Measurements from ENCODE around the gene PTEN.
"Not testable (repeated sequence)": the region's sequence is repeated elsewhere in the genome, so short reads cannot be mapped to it uniquely, and the experiment has no call there.

The PTEN gene

GRCh38 chr10:87887548-87888289 is 24.3 kb downstream of the PTEN start:
- H3K36me3 ChIP-seq (ENCODE audit: control insufficient read depth in 4 of 4, insufficient read depth in 4 of 4, low read length in 3 of 4), result peaks cover 22 to 54% (median 33%) of the 10 kb centered on the region in 4 experiments
- WGBS (ENCODE audit: insufficient coverage), result 100% methylated on average over 2 of the region's 2 CpGs
- ChIA-PET CTCF (interaction anchor here (0.8 to 2.4 kb wide), 4 partner anchors 8 to 51 kb away, joined by 3 to 6 read pairs (median 4); no protein-coding TSS in a partner anchor), POLR2A (no interaction called here)
- no peaks in the 10 kb centered on the region for H3K27me3 ChIP-seq (replicated peaks in 2 of 5; ENCODE audit: control insufficient read depth in 4 of 5, insufficient read depth in 5 of 5, low read length in 4 of 5)
- H3K27ac ChIP-seq (ENCODE audit: insufficient read depth in 1 of 2, low read depth in 1 of 2, low read length in 2 of 2, poor library complexity in 1 of 2, severe bottlenecking in 2 of 2), result no peak overlapping the region
- peaks cover 3 to 16% (median 13%) of the 10 kb centered on the region in 5 experiments for H3K9me3 ChIP-seq (ENCODE audit: control extremely low read depth in 1 of 5, control insufficient read depth in 4 of 5, insufficient read depth in 2 of 5, low read depth in 1 of 5, low read length in 4 of 5)
- H3K4me3 ChIP-seq (ENCODE audit: control insufficient read depth in 1 of 7, extremely low read depth in 1 of 7, insufficient read depth in 4 of 7, low read depth in 2 of 7, low read length in 6 of 7), result no peak overlapping the region
- DNase-seq, result no peak
- H3K4me1 ChIP-seq (ENCODE audit: control extremely low read depth in 1 of 4, control insufficient read depth in 4 of 4, insufficient read depth in 4 of 4, low read length in 3 of 4), result peaks cover 0 to 1% (median 0%) of the 10 kb centered on the region in 4 experiments

- no peak overlapping the region for H3K27ac ChIP-seq (ENCODE audit: insufficient read depth in 1 of 2, low read depth in 1 of 2, low read length in 2 of 2, poor library complexity in 1 of 2, severe bottlenecking in 2 of 2)
Observed at GRCh38 chr10:87895430-87895829, 32.0 kb downstream of the PTEN start.

GRCh38 chr10:87896216-87896615 is 32.8 kb downstream of the PTEN start:
- CTCF ChIA-PET, result interaction anchor here (0.6 to 1.8 kb wide), 2 partner anchors 13 to 521 kb away, joined by 3 to 6 read pairs; no protein-coding TSS in a partner anchor
- Histone ChIP-seq H3K36me3 (ENCODE audit: control insufficient read depth in 4 of 4, insufficient read depth in 4 of 4, low read length in 3 of 4) (peaks cover 6 to 39% (median 13%) of the 10 kb centered on the region in 4 experiments), H3K9me3 (ENCODE audit: control extremely low read depth in 1 of 5, control insufficient read depth in 4 of 5, insufficient read depth in 2 of 5, low read depth in 1 of 5, low read length in 4 of 5) (peaks cover 0 to 3% (median 1%) of the 10 kb centered on the region in 5 experiments), H3K27me3 (replicated peaks in 2 of 5; ENCODE audit: control insufficient read depth in 4 of 5, insufficient read depth in 5 of 5, low read length in 4 of 5) (no peaks in the 10 kb centered on the region), H3K4me1 (ENCODE audit: control extremely low read depth in 1 of 4, control insufficient read depth in 4 of 4, insufficient read depth in 4 of 4, low read length in 3 of 4) (peaks cover 0 to 11% (median 0%) of the 10 kb centered on the region in 4 experiments), H3K4me3 (ENCODE audit: control insufficient read depth in 1 of 7, extremely low read depth in 1 of 7, insufficient read depth in 4 of 7, low read depth in 2 of 7, low read length in 6 of 7) (no peak overlapping the region), H3K27ac (ENCODE audit: insufficient read depth in 1 of 2, low read depth in 1 of 2, low read length in 2 of 2, poor library complexity in 1 of 2, severe bottlenecking in 2 of 2) (no peak overlapping the region)
- no peak for DNase-seq
- POLR2A ChIA-PET, result no interaction called here
- WGBS (ENCODE audit: insufficient coverage), result no CpG with 5 or more reads among the region's 2 CpGs

More at GRCh38 chr10:87895430-87895829, 32.0 kb downstream of the PTEN start:
- POLR2A ChIA-PET, result interaction anchor here (0.6 kb wide), 1 partner anchor 52 kb away, joined by 3 read pairs; no protein-coding TSS in a partner anchor
- Histone ChIP-seq H3K9me3 (ENCODE audit: control extremely low read depth in 1 of 5, control insufficient read depth in 4 of 5, insufficient read depth in 2 of 5, low read depth in 1 of 5, low read length in 4 of 5) (peaks cover 0 to 3% (median 1%) of the 10 kb centered on the region in 5 experiments), H3K4me3 (ENCODE audit: control insufficient read depth in 1 of 7, extremely low read depth in 1 of 7, insufficient read depth in 4 of 7, low read depth in 2 of 7, low read length in 6 of 7) (no peak overlapping the region), H3K4me1 (ENCODE audit: control extremely low read depth in 1 of 4, control insufficient read depth in 4 of 4, insufficient read depth in 4 of 4, low read length in 3 of 4) (peaks cover 0 to 11% (median 0%) of the 10 kb centered on the region in 4 experiments), H3K36me3 (ENCODE audit: control insufficient read depth in 4 of 4, insufficient read depth in 4 of 4, low read length in 3 of 4) (peaks cover 6 to 45% (median 14%) of the 10 kb centered on the region in 4 experiments), H3K27me3 (replicated peaks in 2 of 5; ENCODE audit: control insufficient read depth in 4 of 5, insufficient read depth in 5 of 5, low read length in 4 of 5) (no peaks in the 10 kb centered on the region)
- whole genome bisulfite sequencing (ENCODE audit: insufficient coverage), result no CpG with 5 or more reads among the region's 1 CpG
- DNase-seq, result no peak
- CTCF ChIA-PET, result interaction anchor here (0.8 to 0.9 kb wide), 2 partner anchors 8 to 24 kb away, joined by 3 to 4 read pairs; no protein-coding TSS in a partner anchor

GRCh38 chr10:87897957-87898356 is 34.5 kb downstream of the PTEN start:
- peaks cover 0 to 11% (median 0%) of the 10 kb centered on the region in 4 experiments for H3K4me1 ChIP-seq (ENCODE audit: control extremely low read depth in 1 of 4, control insufficient read depth in 4 of 4, insufficient read depth in 4 of 4, low read length in 3 of 4)
- CTCF ChIA-PET, result interaction anchor here (1.1 to 1.8 kb wide), 2 partner anchors 15 to 27 kb away, joined by 3 to 6 read pairs; no protein-coding TSS in a partner anchor
- POLR2A ChIA-PET; H3K4me3 ChIP-seq (ENCODE audit: control insufficient read depth in 1 of 7, extremely low read depth in 1 of 7, insufficient read depth in 4 of 7, low read depth in 2 of 7, low read length in 6 of 7); H3K9me3 ChIP-seq (ENCODE audit: control extremely low read depth in 1 of 5, control insufficient read depth in 4 of 5, insufficient read depth in 2 of 5, low read depth in 1 of 5, low read length in 4 of 5); DNase-seq; H3K27me3 ChIP-seq (replicated peaks in 2 of 5; ENCODE audit: control insufficient read depth in 4 of 5, insufficient read depth in 5 of 5, low read length in 4 of 5); H3K27ac ChIP-seq (ENCODE audit: insufficient read depth in 1 of 2, low read depth in 1 of 2, low read length in 2 of 2, poor library complexity in 1 of 2, severe bottlenecking in 2 of 2): not testable (repeated sequence)
- WGBS (ENCODE audit: insufficient coverage), result 100% methylated on average over 5 of the region's 8 CpGs
- H3K36me3 ChIP-seq (ENCODE audit: control insufficient read depth in 4 of 4, insufficient read depth in 4 of 4, low read length in 3 of 4), result peaks cover 4 to 38% (median 16%) of the 10 kb centered on the region in 4 experiments

GRCh38 chr10:87903396-87903795 is 40.0 kb downstream of the PTEN start:
- ChIA-PET CTCF (interaction anchor here (0.7 to 2.1 kb wide), 6 partner anchors 8 to 1204 kb away, joined by 3 to 8 read pairs (median 3); no protein-coding TSS in a partner anchor), POLR2A (interaction anchor here (0.6 kb wide), 1 partner anchor 56 kb away, joined by 3 read pairs; no protein-coding TSS in a partner anchor)
- H3K4me1 ChIP-seq (ENCODE audit: control extremely low read depth in 1 of 4, control insufficient read depth in 4 of 4, insufficient read depth in 4 of 4, low read length in 3 of 4); H3K4me3 ChIP-seq (ENCODE audit: control insufficient read depth in 1 of 7, extremely low read depth in 1 of 7, insufficient read depth in 4 of 7, low read depth in 2 of 7, low read length in 6 of 7); DNase-seq; H3K27me3 ChIP-seq (replicated peaks in 2 of 5; ENCODE audit: control insufficient read depth in 4 of 5, insufficient read depth in 5 of 5, low read length in 4 of 5); H3K27ac ChIP-seq (ENCODE audit: insufficient read depth in 1 of 2, low read depth in 1 of 2, low read length in 2 of 2, poor library complexity in 1 of 2, severe bottlenecking in 2 of 2): not testable (repeated sequence)
- Histone ChIP-seq H3K9me3 (ENCODE audit: control extremely low read depth in 1 of 5, control insufficient read depth in 4 of 5, insufficient read depth in 2 of 5, low read depth in 1 of 5, low read length in 4 of 5) (peaks cover 0 to 16% (median 10%) of the 10 kb centered on the region in 5 experiments), H3K36me3 (ENCODE audit: control insufficient read depth in 4 of 4, insufficient read depth in 4 of 4, low read length in 3 of 4) (peaks cover 8 to 44% (median 31%) of the 10 kb centered on the region in 4 experiments)
- WGBS (ENCODE audit: insufficient coverage), result 95% methylated on average over 8 of the region's 8 CpGs

- 100% methylated on average over 1 of the region's 2 CpGs for WGBS (ENCODE audit: insufficient coverage)
- POLR2A ChIA-PET, result no interaction called here
- DNase-seq, result peak; percentile 44 to 72 (median 72)
- peaks cover 2 to 34% (median 14%) of the 10 kb centered on the region in 5 experiments for H3K9me3 ChIP-seq (ENCODE audit: control extremely low read depth in 1 of 5, control insufficient read depth in 4 of 5, insufficient read depth in 2 of 5, low read depth in 1 of 5, low read length in 4 of 5)
- H3K36me3 ChIP-seq (ENCODE audit: control insufficient read depth in 4 of 4, insufficient read depth in 4 of 4, low read length in 3 of 4), result peaks cover 15 to 43% (median 35%) of the 10 kb centered on the region in 4 experiments
- CTCF ChIA-PET, result interaction anchor here (0.8 to 1.1 kb wide), 2 partner anchors 14 to 42 kb away, joined by 3 read pairs; no protein-coding TSS in a partner anchor
- no peaks in the 10 kb centered on the region for H3K27me3 ChIP-seq (replicated peaks in 2 of 5; ENCODE audit: control insufficient read depth in 4 of 5, insufficient read depth in 5 of 5, low read length in 4 of 5)
- no peak overlapping the region for H3K4me3 ChIP-seq (ENCODE audit: control insufficient read depth in 1 of 7, extremely low read depth in 1 of 7, insufficient read depth in 4 of 7, low read depth in 2 of 7, low read length in 6 of 7)
- no peak overlapping the region for H3K27ac ChIP-seq (ENCODE audit: insufficient read depth in 1 of 2, low read depth in 1 of 2, low read length in 2 of 2, poor library complexity in 1 of 2, severe bottlenecking in 2 of 2)
- H3K4me1 ChIP-seq (ENCODE audit: control extremely low read depth in 1 of 4, control insufficient read depth in 4 of 4, insufficient read depth in 4 of 4, low read length in 3 of 4), result peaks cover 9 to 31% (median 23%) of the 10 kb centered on the region in 4 experiments
Observed at GRCh38 chr10:87913156-87913921, 49.9 kb downstream of the PTEN start.

Measured in common myeloid progenitor, CD34-positive (primary cell).